Mesendoderm (in vitro differentiated cells): ENCODE measurements around the gene TCF4.

Experiments
- DNase-seq: peaks from one replicate; pipeline ENCODE4 v3.0.0; 2013
- H2AK5ac ChIP-seq: 2 replicates; pipeline ENCODE4 v1.6.1; 2013; ENCODE audit warnings: low read length, inconsistent platforms
- H2BK120ac ChIP-seq: 2 replicates; pipeline ENCODE4 v1.6.1; 2013; ENCODE audit warnings: low read depth, mild to moderate bottlenecking, low read length, moderate library complexity, mixed read lengths
- H2BK15ac ChIP-seq: replicated peaks from 2 replicates; pipeline ENCODE4 v1.6.1; 2013; ENCODE audit warnings: low read depth, mild to moderate bottlenecking, moderate library complexity
- H2BK5ac ChIP-seq: 2 replicates; pipeline ENCODE4 v1.6.1; 2013; ENCODE audit warnings: low read length, inconsistent platforms
- H3K18ac ChIP-seq: 2 replicates; pipeline ENCODE4 v1.6.1; 2013; ENCODE audit warnings: mild to moderate bottlenecking, low read length, mixed read lengths
- H3K23ac ChIP-seq: one replicate; pipeline ENCODE4 v1.6.1; 2013; ENCODE audit warnings: low read length
- H3K27ac ChIP-seq: 2 replicates; pipeline ENCODE4 v1.5.1; 2013; ENCODE audit warnings: low read depth, mild to moderate bottlenecking, inconsistent platforms, low read length, moderate library complexity
- H3K27me3 ChIP-seq: 2 replicates; pipeline ENCODE4 v1.6.1; 2013; ENCODE audit warnings: low read length, control low read depth, mild to moderate bottlenecking, inconsistent platforms; ENCODE audit not compliant: insufficient read depth, poor library complexity
- H3K36me3 ChIP-seq: 2 replicates; pipeline ENCODE4 v1.6.1; 2013; ENCODE audit warnings: low read length, inconsistent platforms; ENCODE audit not compliant: control insufficient read depth, insufficient read depth
- H3K4ac ChIP-seq: one replicate; pipeline ENCODE4 v1.6.1; 2013; ENCODE audit warnings: low read depth, mild to moderate bottlenecking, low read length, moderate library complexity
- H3K4me1 ChIP-seq: 2 replicates; pipeline ENCODE4 v1.6.1; 2013; ENCODE audit warnings: low read depth, low read length, inconsistent platforms; ENCODE audit not compliant: control insufficient read depth
- H3K4me2 ChIP-seq: 2 replicates; pipeline ENCODE4 v1.6.1; 2013; ENCODE audit warnings: low read length
- H3K4me3 ChIP-seq: 2 replicates; pipeline ENCODE4 v1.5.1; 2013; ENCODE audit warnings: mild to moderate bottlenecking, low read length
- H3K56ac ChIP-seq: one replicate; pipeline ENCODE4 v1.6.1; 2013; ENCODE audit warnings: low read length
- H3K79me1 ChIP-seq: 2 replicates; pipeline ENCODE4 v1.6.1; 2013; ENCODE audit warnings: low read length, inconsistent platforms
- H3K79me2 ChIP-seq: 2 replicates; pipeline ENCODE4 v1.6.1; 2013; ENCODE audit warnings: mild to moderate bottlenecking, low read length; ENCODE audit not compliant: control insufficient read depth, insufficient read depth
- H3K9ac ChIP-seq: 2 replicates; pipeline ENCODE4 v1.6.1; 2013; ENCODE audit warnings: low read length, inconsistent platforms
- H4K5ac ChIP-seq: one replicate; pipeline ENCODE4 v1.6.1; 2013; ENCODE audit warnings: low read length
- H4K8ac ChIP-seq: one replicate; pipeline ENCODE4 v1.6.1; 2013; ENCODE audit warnings: low read depth, mild to moderate bottlenecking, control low read depth, low read length, moderate library complexity
- WGBS: extraction: QIAGEN DNeasy Blood & Tissue Kit; methylation state at CpG from one replicate; pipeline ENCODE4 v1.1.7; 2013; ENCODE audit warnings: low lambda C conversion rate, missing lambda C conversion rate; ENCODE audit not compliant: insufficient coverage; ENCODE audit errors: extremely low coverage; 5-methylcytosine and 5-hydroxymethylcytosine counted together

The TCF4 gene

GRCh38 chr18:55511277-55511676 lies 76.7 kb downstream of the TCF4 start:
- peaks cover 13% of the 10 kb centered on the region for H3K4me1 ChIP-seq
- peaks cover 13% of the 10 kb centered on the region for H3K79me1 ChIP-seq
- H2BK5ac ChIP-seq, result no peak overlapping the region
- no peak overlapping the region for H3K56ac ChIP-seq
- H3K36me3 ChIP-seq, result no peaks in the 10 kb centered on the region
- no peak overlapping the region for H3K18ac ChIP-seq
- H3K4me3 ChIP-seq, result no peak overlapping the region
- H2BK120ac ChIP-seq, result no peak overlapping the region
- peaks cover 26% of the 10 kb centered on the region for H3K79me2 ChIP-seq
- DNase-seq, result no peak
- H3K9ac ChIP-seq, result no peak overlapping the region
- H3K4ac ChIP-seq, result no peak overlapping the region
- H4K5ac ChIP-seq, result no peak overlapping the region
- H3K27ac ChIP-seq, result no peak overlapping the region
- no peak overlapping the region for H3K23ac ChIP-seq
- H3K27me3 ChIP-seq, result no peaks in the 10 kb centered on the region
- H3K4me2 ChIP-seq, result no peak overlapping the region
- H2AK5ac ChIP-seq, result no peak overlapping the region
- H2BK15ac ChIP-seq, result no peak overlapping the region
- no peak overlapping the region for H4K8ac ChIP-seq

- Histone ChIP-seq H3K18ac (no peak overlapping the region), H2BK120ac (no peak overlapping the region), H3K27me3 (no peaks in the 10 kb centered on the region), H3K4me3 (no peak overlapping the region), H3K79me2 (peaks cover 30% of the 10 kb centered on the region), H3K36me3 (no peaks in the 10 kb centered on the region), H3K56ac (no peak overlapping the region), H2BK15ac (no peak overlapping the region), H3K9ac (no peak overlapping the region), H3K23ac (no peak overlapping the region), H4K5ac (no peak overlapping the region), H3K4me2 (no peak overlapping the region), H4K8ac (no peak overlapping the region), H3K4ac (no peak overlapping the region), H3K79me1 (peaks cover 13% of the 10 kb centered on the region), H3K27ac (no peak overlapping the region), H2AK5ac (no peak overlapping the region), H2BK5ac (no peak overlapping the region), H3K4me1 (peaks cover 13% of the 10 kb centered on the region)
- no peak for DNase-seq
- 100% methylated on average over 1 of the region's 5 CpGs for WGBS
Observed at GRCh38 chr18:55510809-55511208, 77.2 kb downstream of the TCF4 start.

- Histone ChIP-seq H3K79me2 (peaks cover 34% of the 10 kb centered on the region), H3K79me1 (peaks cover 13% of the 10 kb centered on the region), H2BK120ac (no peak overlapping the region), H3K56ac (peak overlapping the region; percentile 67), H3K36me3 (no peaks in the 10 kb centered on the region), H3K27ac (peak overlapping the region; percentile 29), H4K5ac (no peak overlapping the region), H3K9ac (peak overlapping the region; percentile 24), H4K8ac (no peak overlapping the region), H2BK5ac (peak overlapping the region; percentile 51), H3K27me3 (no peaks in the 10 kb centered on the region), H3K4ac (peak overlapping the region; percentile 79), H3K18ac (peak overlapping the region; percentile 84), H3K4me2 (no peak overlapping the region), H3K23ac (no peak overlapping the region), H2AK5ac (peak overlapping the region; percentile 54), H3K4me1 (peaks cover 13% of the 10 kb centered on the region), H2BK15ac (no peak overlapping the region), H3K4me3 (no peak overlapping the region)
- DNase-seq, result peak; percentile 63
- WGBS, result no CpG with 5 or more reads among the region's 4 CpGs
Observed at GRCh38 chr18:55509631-55510324, 78.2 kb downstream of the TCF4 start.

DNA sequence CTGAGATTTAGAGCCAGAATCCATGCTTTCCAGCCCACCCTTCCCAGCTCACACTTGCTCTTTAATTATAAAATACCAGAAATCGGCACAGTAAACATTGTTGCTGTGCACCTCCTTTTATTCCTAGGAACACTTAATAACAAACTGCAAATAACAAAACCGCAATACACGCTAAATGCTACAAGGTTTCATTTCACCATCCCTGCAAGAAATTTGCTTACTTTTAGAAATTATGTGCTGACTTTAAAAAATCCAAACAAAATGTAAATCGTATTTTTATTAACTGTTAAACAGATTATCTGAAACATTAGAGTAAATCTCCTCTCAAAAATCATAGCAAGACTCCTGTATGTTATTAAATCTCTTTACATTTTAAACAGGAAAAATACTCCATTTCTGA lies 79.3 kb downstream of the TCF4 start:
- Histone ChIP-seq H3K4ac (no peak overlapping the region), H3K79me1 (peaks cover 16% of the 10 kb centered on the region), H3K9ac (no peak overlapping the region), H3K56ac (no peak overlapping the region), H3K23ac (no peak overlapping the region), H3K27me3 (no peaks in the 10 kb centered on the region), H3K18ac (no peak overlapping the region), H2AK5ac (no peak overlapping the region), H4K5ac (no peak overlapping the region), H3K4me1 (peaks cover 11% of the 10 kb centered on the region), H3K4me3 (no peak overlapping the region), H3K79me2 (peaks cover 41% of the 10 kb centered on the region), H2BK5ac (no peak overlapping the region), H3K36me3 (no peaks in the 10 kb centered on the region), H3K27ac (no peak overlapping the region), H2BK120ac (no peak overlapping the region), H4K8ac (peak overlapping the region; percentile 39), H2BK15ac (no peak overlapping the region), H3K4me2 (no peak overlapping the region)
- no CpG with 5 or more reads among the region's 4 CpGs for WGBS
- DNase-seq, result no peak

DNA sequence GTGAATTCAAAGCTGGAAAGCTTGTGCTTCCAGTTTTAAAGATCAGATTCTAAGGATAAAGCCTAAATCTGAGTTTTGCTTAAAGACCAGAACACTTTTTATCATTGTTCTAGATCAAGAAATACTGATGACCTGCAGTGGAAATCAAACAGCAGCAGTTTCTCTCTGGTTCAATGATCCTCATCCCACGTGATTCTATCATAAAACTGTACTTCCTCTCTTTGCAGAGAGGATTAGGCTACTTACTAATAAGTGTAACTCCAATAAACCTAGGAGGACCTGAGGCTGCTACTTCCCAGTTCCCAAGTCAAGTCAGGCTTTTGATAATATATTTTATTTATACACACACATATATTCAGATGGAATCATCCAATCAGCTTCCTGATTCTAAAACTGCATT lies 81.9 kb downstream of the TCF4 start:
- Histone ChIP-seq H3K4me1 (peaks cover 8% of the 10 kb centered on the region), H3K4me3 (no peak overlapping the region), H2BK5ac (no peak overlapping the region), H3K4me2 (no peak overlapping the region), H3K79me1 (peaks cover 13% of the 10 kb centered on the region), H4K5ac (no peak overlapping the region), H3K23ac (no peak overlapping the region), H3K27ac (no peak overlapping the region), H3K18ac (no peak overlapping the region), H2BK120ac (no peak overlapping the region), H4K8ac (no peak overlapping the region), H2AK5ac (no peak overlapping the region), H2BK15ac (no peak overlapping the region), H3K4ac (no peak overlapping the region), H3K56ac (no peak overlapping the region), H3K79me2 (peaks cover 40% of the 10 kb centered on the region), H3K36me3 (no peaks in the 10 kb centered on the region), H3K9ac (no peak overlapping the region), H3K27me3 (no peaks in the 10 kb centered on the region)
- DNase-seq, result no peak
- WGBS, result no CpG with 5 or more reads among the region's 1 CpG

DNA sequence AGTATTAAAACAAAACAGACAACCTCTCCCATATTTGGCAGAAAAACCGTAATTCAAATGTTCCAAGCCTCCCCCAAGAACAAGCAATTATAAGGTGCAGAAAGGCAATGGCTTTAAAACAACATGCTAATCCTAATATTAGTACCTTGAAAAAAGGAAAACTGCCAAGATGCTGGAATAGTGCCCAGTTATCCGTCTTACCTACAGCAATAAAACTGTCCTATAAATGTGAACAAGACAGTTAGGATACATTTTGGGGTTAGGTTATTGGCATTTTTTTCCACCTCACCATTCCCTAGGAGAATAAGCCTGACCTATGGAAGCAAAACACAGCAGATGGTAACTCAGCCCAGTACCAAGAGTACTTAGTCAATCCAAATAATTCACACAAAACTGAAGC lies 83.2 kb downstream of the TCF4 start:
- no peak overlapping the region for H3K4ac ChIP-seq
- no CpG with 5 or more reads among the region's 2 CpGs for WGBS
- DNase-seq, result no peak
- H2BK5ac ChIP-seq, result no peak overlapping the region
- H2AK5ac ChIP-seq, result no peak overlapping the region
- H3K79me2 ChIP-seq, result peaks cover 41% of the 10 kb centered on the region
- H3K36me3 ChIP-seq, result no peaks in the 10 kb centered on the region
- no peak overlapping the region for H3K56ac ChIP-seq
- H2BK120ac ChIP-seq, result no peak overlapping the region
- H3K4me1 ChIP-seq, result peaks cover 3% of the 10 kb centered on the region
- no peak overlapping the region for H3K27ac ChIP-seq
- H3K9ac ChIP-seq, result no peak overlapping the region
- no peak overlapping the region for H3K4me2 ChIP-seq
- H3K18ac ChIP-seq, result no peak overlapping the region
- no peak overlapping the region for H2BK15ac ChIP-seq
- peaks cover 11% of the 10 kb centered on the region for H3K79me1 ChIP-seq
- H3K27me3 ChIP-seq, result no peaks in the 10 kb centered on the region
- H4K8ac ChIP-seq, result no peak overlapping the region
- H4K5ac ChIP-seq, result no peak overlapping the region
- no peak overlapping the region for H3K4me3 ChIP-seq
- no peak overlapping the region for H3K23ac ChIP-seq
